HG02610 (cell line): ENCODE measurements around the gene IGF1R.

ENCODE experiments used
- ATAC-seq: cut with Tn5 transposase; IDR thresholded peaks from one replicate; pipeline ENCODE4 v1.9.1; 2021; ENCODE audit warnings: mild to moderate bottlenecking, moderate library complexity; ENCODE audit not compliant: unreplicated experiment

The IGF1R gene

GRCh38 chr15:98648654-98649471, 524 bp downstream of the IGF1R start:
- ATAC-seq: peak; percentile 21

GRCh38 chr15:98649472-98650416, 1.4 kb downstream of the IGF1R start:
- no peak for ATAC-seq

- ATAC-seq: no peak
These were observed 2.2 kb downstream of the IGF1R start for GRCh38 chr15:98650417-98651035.

- ATAC-seq: no peak
These were observed 2.7 kb downstream of the IGF1R start for GRCh38 chr15:98651036-98651481.

GRCh38 chr15:98651581-98652220, 3.4 kb downstream of the IGF1R start:
- no peak for ATAC-seq

- no peak for ATAC-seq
These were observed 5.3 kb downstream of the IGF1R start for GRCh38 chr15:98653686-98654085.

GRCh38 chr15:98654790-98655360, 6.5 kb downstream of the IGF1R start:
- no peak for ATAC-seq

GRCh38 chr15:98655732-98656131, 7.4 kb downstream of the IGF1R start:
- no peak for ATAC-seq

- no peak for ATAC-seq
These were observed 9.4 kb downstream of the IGF1R start for GRCh38 chr15:98657721-98658120.

- ATAC-seq: peak; percentile 89
These were observed 10.7 kb downstream of the IGF1R start for GRCh38 chr15:98658831-98659699.

- no peak for ATAC-seq
These were observed 11.7 kb downstream of the IGF1R start for GRCh38 chr15:98660055-98660454.

GRCh38 chr15:98663045-98663444, 14.7 kb downstream of the IGF1R start:
- ATAC-seq: no peak

- ATAC-seq: no peak
These were observed 15.3 kb downstream of the IGF1R start for GRCh38 chr15:98663606-98664005.

- ATAC-seq: no peak
These were observed 18.1 kb downstream of the IGF1R start for GRCh38 chr15:98666441-98666840.

GRCh38 chr15:98666841-98667240, 18.5 kb downstream of the IGF1R start:
- no peak for ATAC-seq

- ATAC-seq: no peak
These were observed 19.3 kb downstream of the IGF1R start for GRCh38 chr15:98667521-98668179.

- peak; percentile 77 for ATAC-seq
These were observed 20.4 kb downstream of the IGF1R start for GRCh38 chr15:98668566-98669308.

GRCh38 chr15:98669638-98670037, 21.3 kb downstream of the IGF1R start:
- no peak for ATAC-seq
